ENCODE data around the gene PLPP1. TPM values are rescaled to one million over a fixed set of nuclear protein-coding genes. Genes with fewer than 3 reads are reported as not detected.

PLPP1 gene
- total and polyA plus RNA-seq, 2 experiments from 2014 or later, result 39.1 to 97.1 TPM

DNA sequence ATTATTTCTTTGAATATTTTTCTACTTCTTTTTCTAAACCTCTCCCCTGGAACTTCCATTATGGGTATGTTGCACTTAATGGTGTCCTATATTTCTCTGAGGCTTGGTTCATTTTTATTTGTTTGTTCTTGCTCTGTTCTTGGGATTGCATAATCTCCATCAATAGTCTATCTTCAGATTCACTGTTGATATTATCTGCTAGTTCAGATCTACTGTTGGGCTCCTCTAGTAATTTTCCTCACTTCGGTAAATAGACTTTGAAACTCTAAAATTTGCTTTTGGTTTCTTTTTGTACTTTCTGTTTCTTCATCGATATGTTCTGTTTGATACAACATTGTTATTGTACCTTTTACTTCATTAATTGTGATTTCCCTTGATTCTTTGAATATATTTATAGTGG, 150.7 kb downstream of the PLPP1 start (continued):
- TF ChIP-seq, protein P1, sequence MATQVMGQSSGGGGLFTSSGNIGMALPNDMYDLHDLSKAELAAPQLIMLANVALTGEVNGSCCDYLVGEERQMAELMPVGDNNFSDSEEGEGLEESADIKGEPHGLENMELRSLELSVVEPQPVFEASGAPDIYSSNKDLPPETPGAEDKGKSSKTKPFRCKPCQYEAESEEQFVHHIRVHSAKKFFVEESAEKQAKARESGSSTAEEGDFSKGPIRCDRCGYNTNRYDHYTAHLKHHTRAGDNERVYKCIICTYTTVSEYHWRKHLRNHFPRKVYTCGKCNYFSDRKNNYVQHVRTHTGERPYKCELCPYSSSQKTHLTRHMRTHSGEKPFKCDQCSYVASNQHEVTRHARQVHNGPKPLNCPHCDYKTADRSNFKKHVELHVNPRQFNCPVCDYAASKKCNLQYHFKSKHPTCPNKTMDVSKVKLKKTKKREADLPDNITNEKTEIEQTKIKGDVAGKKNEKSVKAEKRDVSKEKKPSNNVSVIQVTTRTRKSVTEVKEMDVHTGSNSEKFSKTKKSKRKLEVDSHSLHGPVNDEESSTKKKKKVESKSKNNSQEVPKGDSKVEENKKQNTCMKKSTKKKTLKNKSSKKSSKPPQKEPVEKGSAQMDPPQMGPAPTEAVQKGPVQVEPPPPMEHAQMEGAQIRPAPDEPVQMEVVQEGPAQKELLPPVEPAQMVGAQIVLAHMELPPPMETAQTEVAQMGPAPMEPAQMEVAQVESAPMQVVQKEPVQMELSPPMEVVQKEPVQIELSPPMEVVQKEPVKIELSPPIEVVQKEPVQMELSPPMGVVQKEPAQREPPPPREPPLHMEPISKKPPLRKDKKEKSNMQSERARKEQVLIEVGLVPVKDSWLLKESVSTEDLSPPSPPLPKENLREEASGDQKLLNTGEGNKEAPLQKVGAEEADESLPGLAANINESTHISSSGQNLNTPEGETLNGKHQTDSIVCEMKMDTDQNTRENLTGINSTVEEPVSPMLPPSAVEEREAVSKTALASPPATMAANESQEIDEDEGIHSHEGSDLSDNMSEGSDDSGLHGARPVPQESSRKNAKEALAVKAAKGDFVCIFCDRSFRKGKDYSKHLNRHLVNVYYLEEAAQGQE (IDR thresholded peaks at IDR 0.05; ENCODE audit: unreplicated experiment), result no peak
- TF ChIP-seq ZNF114 (CRISPR knock-in tag; IDR thresholded peaks at IDR 0.05), result no peak
- TF ChIP-seq EZH2 (IDR thresholded peaks at IDR 0.05; ENCODE audit: low read depth, unreplicated experiment), result no peak
- TF ChIP-seq EZH2phosphoT487 (IDR thresholded peaks at IDR 0.05; ENCODE audit: unreplicated experiment), result no peak

DNA sequence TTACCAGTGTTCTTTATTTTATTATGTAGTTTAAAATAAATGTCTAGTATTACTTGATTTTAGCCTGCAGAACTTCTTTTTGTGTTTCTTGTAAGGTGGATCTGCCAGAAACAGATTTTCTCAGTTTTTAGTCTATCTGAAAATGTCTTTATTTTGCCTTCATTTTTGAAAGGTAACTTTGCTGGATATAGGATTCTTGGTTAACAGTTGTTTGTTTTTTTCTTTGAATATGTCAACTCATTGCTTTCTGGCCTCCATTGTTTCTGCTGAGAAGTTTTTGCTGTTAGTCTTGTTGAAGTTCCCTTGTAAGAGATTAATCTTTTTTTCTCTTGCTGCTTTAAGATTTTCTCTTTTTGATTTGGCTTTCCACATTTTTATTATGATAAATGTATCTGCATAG, 151.5 kb downstream of the PLPP1 start:
- H3K4me1 Mint-ChIP-seq, result peaks cover 17% of the 10 kb centered on the region; the same call in 2 of the 3 replicates
- Histone ChIP-seq H3K4me3 (no peak overlapping the region), H3K27me3 (ENCODE audit: insufficient read depth) (no peaks in the 10 kb centered on the region), H3K4me2 (no peak overlapping the region), H3F3A (replicated peaks; ENCODE audit: low read depth) (no peaks in the 10 kb centered on the region), H3K27ac (ENCODE audit: low read depth) (no peak overlapping the region), H4K20me1 (replicated peaks; ENCODE audit: insufficient read depth) (no peaks in the 10 kb centered on the region), H3K4me1 (ENCODE audit: insufficient read depth) (no peaks in the 10 kb centered on the region), H3K36me3 (ENCODE audit: insufficient read depth) (peaks cover 14% of the 10 kb centered on the region; the same call in 1 of the 2 replicates), H3K9me2 (ENCODE audit: insufficient read depth) (no peaks in the 10 kb centered on the region), H3K79me2 (replicated peaks; ENCODE audit: insufficient read depth) (peaks cover 21% of the 10 kb centered on the region), H2AFZ (no peak overlapping the region)
- peaks cover 57% of the 10 kb centered on the region for H3K36me3 Mint-ChIP-seq (ENCODE audit: low read depth)
- DNase-seq (ENCODE audit: low spot score), result no peak
- H3K9me3 Mint-ChIP-seq, result peaks cover 4% of the 10 kb centered on the region; the same call in 2 of the 3 replicates
- peaks cover 2% of the 10 kb centered on the region for H3K27me3 Mint-ChIP-seq (ENCODE audit: insufficient read depth, low read depth, poor library complexity)
- no peak overlapping the region for H3K27ac Mint-ChIP-seq
- TF ChIP-seq NANOG (IDR thresholded peaks at IDR 0.05; ENCODE audit: borderline replicate concordance), result no peak
- no peak for TF ChIP-seq EZH2 (IDR thresholded peaks at IDR 0.05; ENCODE audit: low read depth, unreplicated experiment)
- no peak for TF ChIP-seq JUNB (IDR thresholded peaks at IDR 0.05; ENCODE audit: unreplicated experiment)
- TF ChIP-seq EZH2phosphoT487 (IDR thresholded peaks at IDR 0.05; ENCODE audit: unreplicated experiment), result no peak
- H3K4me3 Mint-ChIP-seq, result no peak overlapping the region
- no peak for ATAC-seq

GRCh38 chr5:55377810-55378209, 157.0 kb downstream of the PLPP1 start:
- Histone ChIP-seq H4K20me1 (replicated peaks; ENCODE audit: insufficient read depth) (no peaks in the 10 kb centered on the region), H3K79me2 (replicated peaks; ENCODE audit: insufficient read depth) (peaks cover 12% of the 10 kb centered on the region; the same call in 1 of the 2 replicates), H2AFZ (no peak overlapping the region), H3K36me3 (ENCODE audit: insufficient read depth) (peaks cover 26% of the 10 kb centered on the region; the same call in 1 of the 2 replicates), H3K4me2 (no peak overlapping the region), H3K27me3 (ENCODE audit: insufficient read depth) (no peaks in the 10 kb centered on the region), H3K4me1 (ENCODE audit: insufficient read depth) (no peaks in the 10 kb centered on the region), H3F3A (replicated peaks; ENCODE audit: low read depth) (no peaks in the 10 kb centered on the region), H3K4me3 (no peak overlapping the region), H3K27ac (ENCODE audit: low read depth) (no peak overlapping the region), H3K9me2 (ENCODE audit: insufficient read depth) (no peaks in the 10 kb centered on the region)
- Mint-ChIP-seq H3K27me3 (ENCODE audit: insufficient read depth, low read depth, poor library complexity) (no peaks in the 10 kb centered on the region), H3K27ac (no peak overlapping the region), H3K4me1 (no peaks in the 10 kb centered on the region), H3K9me3 (peaks cover 9% of the 10 kb centered on the region), H3K4me3 (no peak overlapping the region), H3K36me3 (ENCODE audit: low read depth) (peaks cover 74% of the 10 kb centered on the region)
- no peak for DNase-seq (ENCODE audit: low spot score)
- no peak for ATAC-seq
- TF ChIP-seq EZH2phosphoT487 (IDR thresholded peaks at IDR 0.05; ENCODE audit: unreplicated experiment), result no peak
- no peak for TF ChIP-seq STAT1 (IDR thresholded peaks at IDR 0.05; ENCODE audit: unreplicated experiment)
- TF ChIP-seq, protein P2, sequence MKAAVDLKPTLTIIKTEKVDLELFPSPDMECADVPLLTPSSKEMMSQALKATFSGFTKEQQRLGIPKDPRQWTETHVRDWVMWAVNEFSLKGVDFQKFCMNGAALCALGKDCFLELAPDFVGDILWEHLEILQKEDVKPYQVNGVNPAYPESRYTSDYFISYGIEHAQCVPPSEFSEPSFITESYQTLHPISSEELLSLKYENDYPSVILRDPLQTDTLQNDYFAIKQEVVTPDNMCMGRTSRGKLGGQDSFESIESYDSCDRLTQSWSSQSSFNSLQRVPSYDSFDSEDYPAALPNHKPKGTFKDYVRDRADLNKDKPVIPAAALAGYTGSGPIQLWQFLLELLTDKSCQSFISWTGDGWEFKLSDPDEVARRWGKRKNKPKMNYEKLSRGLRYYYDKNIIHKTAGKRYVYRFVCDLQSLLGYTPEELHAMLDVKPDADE (IDR thresholded peaks at IDR 0.05), result no peak
- TF ChIP-seq JUNB (IDR thresholded peaks at IDR 0.05; ENCODE audit: unreplicated experiment), result no peak
- TF ChIP-seq, protein P1 (IDR thresholded peaks at IDR 0.05; ENCODE audit: unreplicated experiment), result no peak
- TF ChIP-seq ZNF331 (CRISPR knock-in tag; IDR thresholded peaks at IDR 0.05; ENCODE audit: low read depth), result no peak
- TF ChIP-seq CREB1 (CRISPR knock-in tag; IDR thresholded peaks at IDR 0.05; ENCODE audit: low read depth), result no peak
- no peak for TF ChIP-seq NANOG (IDR thresholded peaks at IDR 0.05; ENCODE audit: borderline replicate concordance)
- TF ChIP-seq EZH2 (IDR thresholded peaks at IDR 0.05; ENCODE audit: low read depth, unreplicated experiment), result no peak
- TF ChIP-seq POLR2AphosphoS5 (IDR thresholded peaks at IDR 0.05; ENCODE audit: low read depth), result no peak
